Measurements from ENCODE around the gene EMC10.
A peak's percentile ranks its signal among the peaks of the same experiment; 100 is the strongest.
"Not testable (repeated sequence)": the region's sequence is repeated elsewhere in the genome, so short reads cannot be mapped to it uniquely, and the experiment has no call there.

Gene EMC10

GRCh38 chr19:50450369-50451222 lies 25.7 kb upstream of the EMC10 start:
- no peak for DNase-seq (ENCODE audit: low read depth in 2 of 2, low spot score in 1 of 2)

- no peak for DNase-seq (ENCODE audit: low read depth in 2 of 2, low spot score in 1 of 2)
These were observed 25.1 kb upstream of the EMC10 start for GRCh38 chr19:50451223-50451534.

GRCh38 chr19:50453243-50453642 lies 23.1 kb upstream of the EMC10 start:
- no peak for DNase-seq (ENCODE audit: low read depth in 2 of 2, low spot score in 1 of 2)

- DNase-seq (ENCODE audit: low read depth in 2 of 2, low spot score in 1 of 2), result no peak
These were observed 20.3 kb upstream of the EMC10 start for GRCh38 chr19:50455992-50456391.

GRCh38 chr19:50457300-50457699 lies 19.0 kb upstream of the EMC10 start:
- DNase-seq (ENCODE audit: low read depth in 2 of 2, low spot score in 1 of 2), result no peak

GRCh38 chr19:50458396-50459066 lies 17.8 kb upstream of the EMC10 start:
- DNase-seq (ENCODE audit: low read depth in 2 of 2, low spot score in 1 of 2), result no peak

- DNase-seq (ENCODE audit: low read depth in 2 of 2, low spot score in 1 of 2), result no peak
These were observed 17.2 kb upstream of the EMC10 start for GRCh38 chr19:50459067-50459456.

- no peak for DNase-seq (ENCODE audit: low read depth in 2 of 2, low spot score in 1 of 2)
These were observed 16.7 kb upstream of the EMC10 start for GRCh38 chr19:50459638-50460037.

GRCh38 chr19:50460161-50460765 lies 16.0 kb upstream of the EMC10 start:
- no peak for DNase-seq (ENCODE audit: low read depth in 2 of 2, low spot score in 1 of 2)

GRCh38 chr19:50461066-50461875 lies 15.0 kb upstream of the EMC10 start:
- DNase-seq (ENCODE audit: low read depth in 2 of 2, low spot score in 1 of 2), result peak in 1 of 2 donors; percentile 28

GRCh38 chr19:50462970-50463369 lies 13.3 kb upstream of the EMC10 start:
- no peak for DNase-seq (ENCODE audit: low read depth in 2 of 2, low spot score in 1 of 2)

- DNase-seq (ENCODE audit: low read depth in 2 of 2, low spot score in 1 of 2), result no peak
These were observed 12.0 kb upstream of the EMC10 start for GRCh38 chr19:50464348-50464747.

- DNase-seq (ENCODE audit: low read depth in 2 of 2, low spot score in 1 of 2), result no peak
These were observed 11.3 kb upstream of the EMC10 start for GRCh38 chr19:50465000-50465399.

- DNase-seq (ENCODE audit: low read depth in 2 of 2, low spot score in 1 of 2), result no peak
These were observed 10.2 kb upstream of the EMC10 start for GRCh38 chr19:50465986-50466705.

GRCh38 chr19:50466706-50467039 lies 9.6 kb upstream of the EMC10 start:
- DNase-seq (ENCODE audit: low read depth in 2 of 2, low spot score in 1 of 2), result no peak

- DNase-seq (ENCODE audit: low read depth in 2 of 2, low spot score in 1 of 2), result no peak
These were observed 8.7 kb upstream of the EMC10 start for GRCh38 chr19:50467566-50467965.

GRCh38 chr19:50468818-50469217 lies 7.5 kb upstream of the EMC10 start:
- no peak for DNase-seq (ENCODE audit: low read depth in 2 of 2, low spot score in 1 of 2)

- DNase-seq (ENCODE audit: low read depth in 2 of 2, low spot score in 1 of 2), result not testable (repeated sequence)
These were observed 3.0 kb upstream of the EMC10 start for GRCh38 chr19:50473336-50473735.

GRCh38 chr19:50475101-50475568 lies 1.2 kb upstream of the EMC10 start:
- no peak for DNase-seq (ENCODE audit: low read depth in 2 of 2, low spot score in 1 of 2)

GRCh38 chr19:50475736-50476223 lies 527 bp upstream of the EMC10 start:
- DNase-seq (ENCODE audit: low read depth in 2 of 2, low spot score in 1 of 2), result no peak

GRCh38 chr19:50476907-50477238 lies 566 bp downstream of the EMC10 start:
- DNase-seq (ENCODE audit: low read depth in 2 of 2, low spot score in 1 of 2), result no peak

Data from stimulated activated CD8-positive, alpha-beta memory T cell treated with anti-CD3 and anti-CD28 coated beads, Interleukin-4, amount 100 ng/mL, for 1 hour (primary cell).